ENCODE data around the gene JOSD2. TPM values are rescaled to one million over a fixed set of nuclear protein-coding genes. Genes with fewer than 3 reads are reported as not detected.
"Not testable (repeated sequence)": the region's sequence is repeated elsewhere in the genome, so short reads cannot be mapped to it uniquely, and the experiment has no call there.

Gene JOSD2
- total RNA-seq, 1 donor from 2014 or later, result 35.2 TPM

GRCh38 chr19:50548191-50549058, 37.4 kb upstream of the JOSD2 start:
- no peak for ATAC-seq

GRCh38 chr19:50547385-50548190, 36.6 kb upstream of the JOSD2 start:
- no peak for DNase-seq
- ATAC-seq, result no peak
- intact Hi-C loops (cut with micrococcal nuclease), result no loop called here

More at GRCh38 chr19:50548191-50549058, 37.4 kb upstream of the JOSD2 start:
- no peak for DNase-seq
- intact Hi-C loops (cut with micrococcal nuclease), result no loop called here

GRCh38 chr19:50546527-50547221, 35.7 kb upstream of the JOSD2 start:
- ATAC-seq (no peak), DNase-seq (no peak)
- intact Hi-C loops (cut with micrococcal nuclease), result no loop called here

- intact Hi-C loops (cut with micrococcal nuclease), result no loop called here
- DNase-seq, result no peak
- no peak for ATAC-seq
Measured at GRCh38 chr19:50542943-50543342, 32.0 kb upstream of the JOSD2 start.

- intact Hi-C loops (cut with micrococcal nuclease), result no loop called here
- ATAC-seq, result peak; percentile 90
- DNase-seq, result peak; percentile 89
Measured at GRCh38 chr19:50537769-50538230, 26.8 kb upstream of the JOSD2 start.

- intact Hi-C loops (cut with micrococcal nuclease), result no loop called here
- ATAC-seq (no peak), DNase-seq (no peak)
Measured at GRCh38 chr19:50537306-50537685, 26.3 kb upstream of the JOSD2 start.

- ATAC-seq (no peak), DNase-seq (no peak)
- intact Hi-C loops (cut with micrococcal nuclease), result no loop called here
Measured at GRCh38 chr19:50536662-50537305, 25.8 kb upstream of the JOSD2 start.

- ATAC-seq, result no peak
- intact Hi-C loops (cut with micrococcal nuclease), result no loop called here
Measured at GRCh38 chr19:50535672-50536187, 24.7 kb upstream of the JOSD2 start.

GRCh38 chr19:50534478-50534877, 23.5 kb upstream of the JOSD2 start:
- intact Hi-C loops (cut with micrococcal nuclease), result no loop called here
- no peak for ATAC-seq
- DNase-seq, result no peak

More at GRCh38 chr19:50535672-50536187, 24.7 kb upstream of the JOSD2 start:
- no peak for DNase-seq

GRCh38 chr19:50532952-50533351, 22.0 kb upstream of the JOSD2 start:
- intact Hi-C loops (cut with micrococcal nuclease), result no loop called here
- no peak for ATAC-seq
- no peak for DNase-seq

GRCh38 chr19:50531171-50531612, 20.2 kb upstream of the JOSD2 start:
- DNase-seq (no peak), ATAC-seq (no peak)
- intact Hi-C loops (cut with micrococcal nuclease), result no loop called here

GRCh38 chr19:50528052-50528451, 17.1 kb upstream of the JOSD2 start:
- not testable (repeated sequence) for DNase-seq, ATAC-seq

GRCh38 chr19:50522881-50523280, 11.9 kb upstream of the JOSD2 start:
- ATAC-seq (no peak), DNase-seq (peak; percentile 9)
- intact Hi-C loops (cut with micrococcal nuclease), result no loop called here

More at GRCh38 chr19:50528052-50528451, 17.1 kb upstream of the JOSD2 start:
- intact Hi-C loops (cut with micrococcal nuclease), result not testable (repeated sequence)

GRCh38 chr19:50520822-50521465, 10.0 kb upstream of the JOSD2 start:
- DNase-seq (no peak), ATAC-seq (no peak)
- intact Hi-C loops (cut with micrococcal nuclease), result no loop called here

GRCh38 chr19:50519006-50519575, 8.1 kb upstream of the JOSD2 start:
- intact Hi-C loops (cut with micrococcal nuclease), result no loop called here
- DNase-seq (peak; percentile 21), ATAC-seq (no peak)

- intact Hi-C loops (cut with micrococcal nuclease), result no loop called here
- ATAC-seq, result no peak
- peak; percentile 28 for DNase-seq
Measured at GRCh38 chr19:50518091-50519005, 7.4 kb upstream of the JOSD2 start.

- no peak for ATAC-seq
- intact Hi-C loops (cut with micrococcal nuclease), result no loop called here
- DNase-seq, result peak; percentile 21
Measured at GRCh38 chr19:50517704-50518075, 6.7 kb upstream of the JOSD2 start.
